HL-60 (cell line): ENCODE results near the gene JMJD1C.

Source experiments
- DNase-seq, 2 experiments: peaks; one replicate each; pipeline ENCODE4 v3.0.0-alpha.2; 2010 to 2020; ENCODE audit warnings: low read depth in 1 of 2, low spot score in 1 of 2
- H3K27ac ChIP-seq: fragments of 250-450 bp; sonication (Bioruptor Pico); replicated peaks from 2 replicates; pipeline ENCODE4 v1.5.1; 2020; ENCODE audit warnings: mild to moderate bottlenecking, moderate library complexity
- H3K27me3 ChIP-seq: fragments of 250-450 bp; sonication (Bioruptor Pico); 2 replicates; pipeline ENCODE4 v1.5.1; 2021; ENCODE audit warnings: mild to moderate bottlenecking, moderate library complexity; ENCODE audit not compliant: insufficient read depth, poor library complexity, severe bottlenecking
- H3K4me3 ChIP-seq: replicated peaks from 2 replicates; pipeline ENCODE4 v1.5.1; 2011; ENCODE audit warnings: mild to moderate bottlenecking, control low read depth, low read length; ENCODE audit not compliant: insufficient read depth
- GABPA ChIP-seq: IDR thresholded peaks from 2 replicates; pipeline ENCODE4 v1.6.1; 2012; ENCODE audit warnings: low read depth
- POLR2AphosphoS5 ChIP-seq: IDR thresholded peaks from 2 replicates; pipeline ENCODE4 v1.6.1; 2012; ENCODE audit warnings: low read depth
- SPI1 ChIP-seq: IDR thresholded peaks from 2 replicates; pipeline ENCODE4 v1.6.1; 2012; ENCODE audit warnings: low read depth, mild to moderate bottlenecking, borderline replicate concordance
- TF ChIP-seq, protein P1 (sequence below): IDR thresholded peaks from one replicate; pipeline ENCODE4 v1.5.1; 2011; ENCODE audit warnings: low read length, control low read depth, inconsistent platforms; ENCODE audit not compliant: insufficient read depth
- TF ChIP-seq, protein P2 (sequence below): IDR thresholded peaks from 2 replicates; pipeline ENCODE4 v1.6.1; 2012; ENCODE audit warnings: low read depth; ENCODE audit not compliant: insufficient replicate concordance

Gene JMJD1C

DNA sequence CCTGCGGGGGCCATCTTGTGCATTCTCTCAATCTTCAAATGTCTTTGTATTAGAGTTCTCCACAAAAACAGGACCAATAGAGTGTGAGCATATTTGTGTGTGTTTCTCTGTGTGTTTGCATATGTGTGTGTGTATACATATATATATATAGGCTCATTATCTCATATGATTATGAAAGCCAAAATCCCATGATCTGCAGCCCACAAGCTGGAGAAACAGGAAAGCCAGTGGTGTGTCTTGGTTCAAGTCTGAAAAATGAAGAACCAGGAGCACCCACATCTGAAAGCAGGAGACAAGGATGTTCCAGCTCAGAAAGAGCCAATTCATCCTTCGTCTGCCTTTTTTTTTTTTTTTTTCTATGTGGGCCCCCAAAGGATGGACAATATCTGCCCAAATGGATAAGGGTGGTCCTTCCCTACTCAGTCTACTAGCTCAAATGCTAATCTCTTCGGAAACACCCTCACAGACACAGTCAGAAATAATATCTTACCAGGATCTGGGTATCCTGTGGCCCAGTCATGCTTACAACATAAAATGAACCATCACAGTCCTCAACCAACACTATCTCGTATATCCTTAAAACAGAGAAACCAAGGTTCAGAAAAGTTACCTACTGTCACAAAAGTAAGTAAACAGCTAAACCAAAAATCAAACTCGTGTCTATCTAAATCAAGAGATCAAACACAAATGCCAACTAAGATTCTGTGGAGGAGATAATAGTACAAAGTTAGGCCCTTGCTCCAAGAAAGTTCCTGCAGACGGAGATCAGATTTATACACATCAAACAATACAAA lies 141.9 kb downstream of the JMJD1C start:
- Histone ChIP-seq H3K27ac (no peak overlapping the region), H3K4me3 (no peak overlapping the region), H3K27me3 (no peaks in the 10 kb centered on the region)
- TF ChIP-seq POLR2AphosphoS5 (no peak), SPI1 (no peak), GABPA (no peak)
- TF ChIP-seq, protein P1, sequence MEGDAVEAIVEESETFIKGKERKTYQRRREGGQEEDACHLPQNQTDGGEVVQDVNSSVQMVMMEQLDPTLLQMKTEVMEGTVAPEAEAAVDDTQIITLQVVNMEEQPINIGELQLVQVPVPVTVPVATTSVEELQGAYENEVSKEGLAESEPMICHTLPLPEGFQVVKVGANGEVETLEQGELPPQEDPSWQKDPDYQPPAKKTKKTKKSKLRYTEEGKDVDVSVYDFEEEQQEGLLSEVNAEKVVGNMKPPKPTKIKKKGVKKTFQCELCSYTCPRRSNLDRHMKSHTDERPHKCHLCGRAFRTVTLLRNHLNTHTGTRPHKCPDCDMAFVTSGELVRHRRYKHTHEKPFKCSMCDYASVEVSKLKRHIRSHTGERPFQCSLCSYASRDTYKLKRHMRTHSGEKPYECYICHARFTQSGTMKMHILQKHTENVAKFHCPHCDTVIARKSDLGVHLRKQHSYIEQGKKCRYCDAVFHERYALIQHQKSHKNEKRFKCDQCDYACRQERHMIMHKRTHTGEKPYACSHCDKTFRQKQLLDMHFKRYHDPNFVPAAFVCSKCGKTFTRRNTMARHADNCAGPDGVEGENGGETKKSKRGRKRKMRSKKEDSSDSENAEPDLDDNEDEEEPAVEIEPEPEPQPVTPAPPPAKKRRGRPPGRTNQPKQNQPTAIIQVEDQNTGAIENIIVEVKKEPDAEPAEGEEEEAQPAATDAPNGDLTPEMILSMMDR, result no peak
- TF ChIP-seq, protein P2, sequence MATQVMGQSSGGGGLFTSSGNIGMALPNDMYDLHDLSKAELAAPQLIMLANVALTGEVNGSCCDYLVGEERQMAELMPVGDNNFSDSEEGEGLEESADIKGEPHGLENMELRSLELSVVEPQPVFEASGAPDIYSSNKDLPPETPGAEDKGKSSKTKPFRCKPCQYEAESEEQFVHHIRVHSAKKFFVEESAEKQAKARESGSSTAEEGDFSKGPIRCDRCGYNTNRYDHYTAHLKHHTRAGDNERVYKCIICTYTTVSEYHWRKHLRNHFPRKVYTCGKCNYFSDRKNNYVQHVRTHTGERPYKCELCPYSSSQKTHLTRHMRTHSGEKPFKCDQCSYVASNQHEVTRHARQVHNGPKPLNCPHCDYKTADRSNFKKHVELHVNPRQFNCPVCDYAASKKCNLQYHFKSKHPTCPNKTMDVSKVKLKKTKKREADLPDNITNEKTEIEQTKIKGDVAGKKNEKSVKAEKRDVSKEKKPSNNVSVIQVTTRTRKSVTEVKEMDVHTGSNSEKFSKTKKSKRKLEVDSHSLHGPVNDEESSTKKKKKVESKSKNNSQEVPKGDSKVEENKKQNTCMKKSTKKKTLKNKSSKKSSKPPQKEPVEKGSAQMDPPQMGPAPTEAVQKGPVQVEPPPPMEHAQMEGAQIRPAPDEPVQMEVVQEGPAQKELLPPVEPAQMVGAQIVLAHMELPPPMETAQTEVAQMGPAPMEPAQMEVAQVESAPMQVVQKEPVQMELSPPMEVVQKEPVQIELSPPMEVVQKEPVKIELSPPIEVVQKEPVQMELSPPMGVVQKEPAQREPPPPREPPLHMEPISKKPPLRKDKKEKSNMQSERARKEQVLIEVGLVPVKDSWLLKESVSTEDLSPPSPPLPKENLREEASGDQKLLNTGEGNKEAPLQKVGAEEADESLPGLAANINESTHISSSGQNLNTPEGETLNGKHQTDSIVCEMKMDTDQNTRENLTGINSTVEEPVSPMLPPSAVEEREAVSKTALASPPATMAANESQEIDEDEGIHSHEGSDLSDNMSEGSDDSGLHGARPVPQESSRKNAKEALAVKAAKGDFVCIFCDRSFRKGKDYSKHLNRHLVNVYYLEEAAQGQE, result no peak
- no peak for DNase-seq

DNA sequence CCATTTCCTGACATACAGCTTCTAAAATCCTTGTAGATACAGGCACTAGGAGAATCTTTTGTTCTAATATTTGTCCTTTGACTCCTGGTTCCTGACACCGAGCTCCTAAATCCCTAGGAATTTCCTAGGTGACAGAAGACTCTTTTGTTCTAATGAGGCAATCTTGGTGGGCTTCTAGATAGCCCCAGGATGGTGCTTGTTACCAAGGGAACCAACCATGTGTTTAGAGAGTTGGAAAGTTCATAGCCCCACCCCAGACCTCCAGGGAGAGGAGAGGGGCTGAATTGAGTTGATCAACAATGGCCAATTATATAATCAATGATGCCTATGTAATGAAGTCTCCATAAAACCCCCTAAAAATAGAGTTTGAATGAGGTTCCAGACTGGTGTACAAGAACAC lies 145.1 kb downstream of the JMJD1C start:
- TF ChIP-seq, protein P1, result no peak
- no peak for TF ChIP-seq SPI1
- H3K4me3 ChIP-seq, result no peak overlapping the region
- H3K27me3 ChIP-seq, result no peaks in the 10 kb centered on the region
- DNase-seq, result no peak
- no peak overlapping the region for H3K27ac ChIP-seq

DNA sequence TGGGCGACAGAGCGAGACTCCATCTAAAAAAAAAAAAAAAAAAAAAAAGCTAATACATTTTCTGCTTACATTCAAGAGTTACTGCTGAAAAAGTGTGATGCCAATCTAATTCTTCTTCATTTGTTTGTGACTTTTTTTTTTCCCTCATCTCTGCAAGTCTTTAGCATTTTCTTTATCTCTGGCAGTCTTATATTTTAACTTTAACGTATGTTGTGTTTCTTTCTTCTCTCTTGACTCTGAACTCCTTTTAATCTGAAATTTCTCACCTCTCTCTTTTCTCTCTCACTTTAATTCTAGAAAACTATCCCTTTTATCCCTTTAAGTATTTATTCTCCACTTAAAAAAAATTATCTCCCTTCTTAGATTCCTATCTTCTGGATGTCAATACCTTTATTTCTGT lies 146.5 kb downstream of the JMJD1C start:
- H3K27ac ChIP-seq, result no peak overlapping the region
- TF ChIP-seq SPI1 (no peak), POLR2AphosphoS5 (no peak), GABPA (no peak)
- TF ChIP-seq, protein P2, result no peak
- TF ChIP-seq, protein P1, result no peak
- DNase-seq, result no peak
- no peak overlapping the region for H3K4me3 ChIP-seq
- no peaks in the 10 kb centered on the region for H3K27me3 ChIP-seq

DNA sequence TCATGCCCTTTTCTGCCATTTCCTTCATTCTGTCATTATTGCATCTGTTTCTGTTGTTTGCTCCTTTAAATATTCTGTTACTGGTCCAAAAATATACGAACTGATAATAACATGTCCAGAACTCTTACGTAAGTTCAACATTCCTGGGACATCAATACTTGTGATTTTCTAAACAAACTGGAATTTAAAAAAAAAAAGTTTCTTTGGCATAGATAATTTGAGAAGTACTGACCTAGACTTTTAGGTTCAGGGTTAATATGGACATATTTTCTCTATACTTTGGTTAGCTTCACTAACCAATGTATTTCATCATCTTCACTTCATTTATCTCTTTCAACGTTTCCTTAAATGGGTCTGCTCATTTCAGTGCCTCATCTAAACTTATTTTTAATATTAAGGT lies 147.3 kb downstream of the JMJD1C start:
- no peak overlapping the region for H3K4me3 ChIP-seq
- TF ChIP-seq POLR2AphosphoS5 (no peak), SPI1 (no peak), GABPA (no peak)
- TF ChIP-seq, protein P1, result no peak
- TF ChIP-seq, protein P2, result no peak
- H3K27ac ChIP-seq, result no peak overlapping the region
- no peak for DNase-seq
- H3K27me3 ChIP-seq, result no peaks in the 10 kb centered on the region
